Suprapubic skin (tissue), 4 donors: Measurements from ENCODE around the gene EHD4. TPM values are rescaled to one million over a fixed set of nuclear protein-coding genes. Genes with fewer than 3 reads are reported as not detected.
A peak's percentile ranks its signal among the peaks of the same experiment; 100 is the strongest.

Source experiments
- DNase-seq, 2 donors: peaks; one replicate each; pipeline ENCODE4 v3.0.0-alpha.2; 2019; ENCODE audit warnings: low spot score in 2 of 2
- H3K27ac ChIP-seq: fragments of 200-600 bp; sonication (generic); one replicate; pipeline ENCODE4 v1.5.1; 2019
- H3K27me3 ChIP-seq: fragments of 200-600 bp; sonication (generic); one replicate; pipeline ENCODE4 v1.5.1; 2019
- H3K36me3 ChIP-seq: fragments of 200-600 bp; sonication (generic); one replicate; pipeline ENCODE4 v1.5.1; 2019
- H3K4me1 ChIP-seq: fragments of 200-600 bp; sonication (generic); one replicate; pipeline ENCODE4 v1.5.1; 2019
- H3K4me3 ChIP-seq: fragments of 200-600 bp; sonication (generic); one replicate; pipeline ENCODE4 v1.5.1; 2019; ENCODE audit warnings: mild to moderate bottlenecking
- H3K9me3 ChIP-seq: fragments of 200-600 bp; sonication (generic); one replicate; pipeline ENCODE4 v1.5.1; 2019
- CTCF ChIP-seq, 2 donors: fragments of 200-600 bp in 1 of 2; fragments of 450-650 bp in 1 of 2; sonication (generic) in 1 of 2; IDR thresholded peaks; one replicate each; pipeline ENCODE4 v1.5.1; 2016 to 2019; ENCODE audit warnings: antibody characterized with exemption in 2 of 2, mild to moderate bottlenecking in 1 of 2, moderate library complexity in 1 of 2
- EP300 ChIP-seq: sonication (generic); formaldehyde crosslinking; IDR thresholded peaks from one replicate; pipeline ENCODE4 v1.6.1; 2017; ENCODE audit warnings: antibody characterized with exemption
- POLR2A ChIP-seq, 2 donors: fragments of 450-650 bp; IDR thresholded peaks; one replicate each; pipeline ENCODE4 v1.6.1; 2017; ENCODE audit warnings: antibody characterized with exemption in 2 of 2, mild to moderate bottlenecking in 2 of 2, moderate library complexity in 2 of 2
- POLR2AphosphoS5 ChIP-seq, 3 donors: sonication (generic); formaldehyde crosslinking; IDR thresholded peaks; one replicate each; pipeline ENCODE4 v1.6.1; 2017; ENCODE audit warnings: antibody characterized with exemption in 3 of 3
- WGBS: methylation state at CpG from one replicate; pipeline ENCODE4 v1.1.5; 2018; 5-methylcytosine and 5-hydroxymethylcytosine counted together
- total RNA-seq, 4 donors: library from RNA; depleted of rRNA; stranded (reverse); fragments of >200 nt; gene quantifications; one replicate each; pipeline ENCODE4 v1.1.0, GENCODE V29; 2016

The EHD4 gene
- total RNA-seq, 4 donors from 2014 or later, result 16.0 to 31.4 (median 20.9) TPM

- H3K4me1 ChIP-seq, result peaks cover 40% of the 10 kb centered on the region
- TF ChIP-seq EP300 (no peak), CTCF (IDR thresholded peaks at IDR 0.05) (no peak), POLR2AphosphoS5 (IDR thresholded peaks at IDR 0.05) (no peak)
- DNase-seq, result no peak
- H3K9me3 ChIP-seq, result no peaks in the 10 kb centered on the region
- WGBS, result 61% methylated on average over 8 of the region's 14 CpGs
- no peaks in the 10 kb centered on the region for H3K36me3 ChIP-seq
- H3K4me3 ChIP-seq, result peak overlapping the region; percentile 30
- no peak overlapping the region for H3K27ac ChIP-seq
- peaks cover 9% of the 10 kb centered on the region for H3K27me3 ChIP-seq
Observed at GRCh38 chr15:41882689-41883483, 89.5 kb downstream of the EHD4 start.

GRCh38 chr15:41881920-41882688 is 90.3 kb downstream of the EHD4 start:
- Histone ChIP-seq H3K27me3 (peaks cover 9% of the 10 kb centered on the region), H3K9me3 (no peaks in the 10 kb centered on the region), H3K4me3 (peak overlapping the region; percentile 30), H3K27ac (no peak overlapping the region), H3K36me3 (no peaks in the 10 kb centered on the region), H3K4me1 (peaks cover 43% of the 10 kb centered on the region)
- 27% methylated on average over 30 of the region's 81 CpGs for WGBS
- DNase-seq, result no peak
- TF ChIP-seq POLR2AphosphoS5 (IDR thresholded peaks at IDR 0.05) (no peak), POLR2A (IDR thresholded peaks at IDR 0.05) (no peak), EP300 (no peak), CTCF (IDR thresholded peaks at IDR 0.05) (no peak)

- no peak overlapping the region for H3K27ac ChIP-seq
- no peaks in the 10 kb centered on the region for H3K9me3 ChIP-seq
- H3K36me3 ChIP-seq, result no peaks in the 10 kb centered on the region
- peaks cover 43% of the 10 kb centered on the region for H3K4me1 ChIP-seq
- 22% methylated on average over 7 of the region's 10 CpGs for WGBS
- DNase-seq, result no peak
- peak overlapping the region; percentile 30 for H3K4me3 ChIP-seq
- peaks cover 9% of the 10 kb centered on the region for H3K27me3 ChIP-seq
- TF ChIP-seq EP300, result no peak
- TF ChIP-seq POLR2A (IDR thresholded peaks at IDR 0.05), result no peak
- TF ChIP-seq CTCF (IDR thresholded peaks at IDR 0.05), result no peak
- no peak for TF ChIP-seq POLR2AphosphoS5 (IDR thresholded peaks at IDR 0.05)
Observed at GRCh38 chr15:41881550-41881919, 90.8 kb downstream of the EHD4 start.

DNA sequence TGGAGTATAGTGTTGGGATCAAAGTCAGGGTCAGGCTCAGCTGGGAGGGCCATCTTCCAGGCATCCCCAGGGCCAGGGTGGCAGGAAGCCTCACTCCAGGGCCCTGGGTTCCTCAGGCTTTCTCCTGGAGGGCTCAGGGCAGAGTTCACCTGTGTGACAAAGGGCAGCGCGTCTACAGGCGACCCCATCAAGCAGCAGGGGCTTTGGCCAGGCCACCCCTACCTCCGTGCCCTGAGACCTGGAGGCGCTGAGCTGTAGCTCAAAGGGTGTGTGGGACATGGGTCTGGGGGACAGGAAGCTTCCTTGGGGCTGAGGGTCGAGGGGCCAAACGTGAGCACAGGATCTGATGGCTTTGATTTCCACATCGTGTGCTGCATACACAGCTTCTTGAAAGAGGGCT is 91.3 kb downstream of the EHD4 start:
- Histone ChIP-seq H3K27ac (no peak overlapping the region), H3K9me3 (no peaks in the 10 kb centered on the region), H3K4me3 (no peak overlapping the region), H3K36me3 (no peaks in the 10 kb centered on the region), H3K4me1 (peaks cover 43% of the 10 kb centered on the region), H3K27me3 (peaks cover 9% of the 10 kb centered on the region)
- TF ChIP-seq POLR2AphosphoS5 (IDR thresholded peaks at IDR 0.05) (no peak), CTCF (IDR thresholded peaks at IDR 0.05) (no peak), EP300 (no peak), POLR2A (IDR thresholded peaks at IDR 0.05) (no peak)
- DNase-seq, result no peak
- WGBS, result 87% methylated on average over 4 of the region's 8 CpGs
